ENCODE results near the gene CYS1.

GRCh38 chr2:10014418-10015190 lies 65.6 kb downstream of the CYS1 start:
- TF ChIP-seq CTCF (conservative IDR thresholded peaks at IDR 0.05; ENCODE audit: low read length), result no peak
- TF ChIP-seq EZH2phosphoT487 (IDR thresholded peaks at IDR 0.05; ENCODE audit: borderline replicate concordance, low read depth, low read length), result no peak
